ENCODE results near the gene DNAJC2.

DNAJC2 gene, protein sequence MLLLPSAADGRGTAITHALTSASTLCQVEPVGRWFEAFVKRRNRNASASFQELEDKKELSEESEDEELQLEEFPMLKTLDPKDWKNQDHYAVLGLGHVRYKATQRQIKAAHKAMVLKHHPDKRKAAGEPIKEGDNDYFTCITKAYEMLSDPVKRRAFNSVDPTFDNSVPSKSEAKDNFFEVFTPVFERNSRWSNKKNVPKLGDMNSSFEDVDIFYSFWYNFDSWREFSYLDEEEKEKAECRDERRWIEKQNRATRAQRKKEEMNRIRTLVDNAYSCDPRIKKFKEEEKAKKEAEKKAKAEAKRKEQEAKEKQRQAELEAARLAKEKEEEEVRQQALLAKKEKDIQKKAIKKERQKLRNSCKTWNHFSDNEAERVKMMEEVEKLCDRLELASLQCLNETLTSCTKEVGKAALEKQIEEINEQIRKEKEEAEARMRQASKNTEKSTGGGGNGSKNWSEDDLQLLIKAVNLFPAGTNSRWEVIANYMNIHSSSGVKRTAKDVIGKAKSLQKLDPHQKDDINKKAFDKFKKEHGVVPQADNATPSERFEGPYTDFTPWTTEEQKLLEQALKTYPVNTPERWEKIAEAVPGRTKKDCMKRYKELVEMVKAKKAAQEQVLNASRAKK

DNA sequence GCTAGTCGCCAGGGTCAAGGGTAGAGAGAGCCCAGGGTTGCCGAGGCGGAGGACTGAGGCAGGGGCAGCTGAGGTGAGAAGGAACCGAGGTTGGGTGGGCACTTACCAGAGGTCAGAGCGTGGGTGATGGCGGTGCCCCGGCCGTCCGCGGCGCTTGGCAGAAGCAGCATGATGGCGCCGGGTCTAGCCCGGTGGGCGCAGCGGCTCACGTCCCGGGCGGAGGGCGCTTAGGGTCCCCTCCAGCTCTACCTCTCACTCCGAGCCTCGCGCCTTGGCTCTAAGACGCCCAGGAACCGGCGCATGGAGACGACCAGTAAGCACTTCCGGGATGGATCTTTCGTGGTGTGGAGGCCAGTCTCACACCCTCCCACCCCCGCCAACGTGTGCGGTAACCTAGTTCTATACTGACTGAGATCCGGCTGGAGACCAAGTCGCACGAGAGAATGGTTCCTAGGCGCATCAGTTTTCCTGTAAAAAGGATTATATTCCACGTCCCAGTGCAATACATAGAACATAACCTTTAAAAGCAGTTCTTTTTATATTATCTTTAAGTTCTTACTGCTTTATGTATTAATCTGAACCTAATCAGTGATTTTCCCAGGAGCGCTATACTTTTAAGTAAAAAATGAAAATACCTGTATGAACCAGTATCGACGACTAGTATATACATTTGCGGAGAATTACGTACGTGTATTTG is at the start of gene DNAJC2:
TSS of gene DNAJC2 (minus strand) at position 315 of the 697 bp plus-strand sequence. CDS start at position 170, 145 bp downstream.
- DNase-seq: peak; percentile 91

DNA sequence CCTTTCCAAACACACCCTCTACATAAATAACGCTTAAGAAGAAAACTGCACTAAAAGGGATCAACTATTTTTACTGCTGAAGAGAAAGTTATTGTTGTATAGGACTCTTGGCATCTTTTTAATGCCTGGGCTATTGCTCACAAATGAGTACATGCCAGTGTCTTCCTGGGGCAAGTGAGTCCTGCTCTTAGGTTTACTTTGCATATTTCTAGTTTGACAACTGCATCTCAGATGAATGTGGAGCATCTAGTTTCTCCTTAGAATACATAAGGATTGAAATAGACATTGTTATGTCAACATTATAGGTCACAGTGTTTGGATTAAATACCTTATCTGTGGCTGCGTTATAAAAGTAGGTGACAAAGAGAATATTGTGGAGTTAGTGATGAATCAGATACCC is 47.4 kb upstream of the DNAJC2 start:
- no peak for DNase-seq

DNA sequence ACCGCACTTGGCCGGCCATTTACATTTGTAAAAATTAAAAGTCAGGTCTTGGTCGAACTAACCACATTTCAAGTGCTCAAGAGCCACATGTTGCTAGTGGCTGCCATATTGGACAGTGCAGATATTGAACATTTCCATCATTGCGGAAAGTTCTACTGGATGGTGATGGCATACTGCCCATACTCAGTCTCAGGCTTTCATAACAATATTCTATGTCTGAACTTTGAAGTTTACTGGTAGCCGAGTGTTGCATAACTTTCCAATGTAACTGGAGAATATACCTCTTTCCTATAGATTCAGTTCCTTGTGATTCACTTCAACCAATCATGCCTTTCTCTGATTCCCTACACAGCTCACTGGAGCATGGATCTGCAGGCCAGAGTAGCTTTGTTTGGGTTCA is 46.6 kb upstream of the DNAJC2 start:
- DNase-seq: no peak

DNA sequence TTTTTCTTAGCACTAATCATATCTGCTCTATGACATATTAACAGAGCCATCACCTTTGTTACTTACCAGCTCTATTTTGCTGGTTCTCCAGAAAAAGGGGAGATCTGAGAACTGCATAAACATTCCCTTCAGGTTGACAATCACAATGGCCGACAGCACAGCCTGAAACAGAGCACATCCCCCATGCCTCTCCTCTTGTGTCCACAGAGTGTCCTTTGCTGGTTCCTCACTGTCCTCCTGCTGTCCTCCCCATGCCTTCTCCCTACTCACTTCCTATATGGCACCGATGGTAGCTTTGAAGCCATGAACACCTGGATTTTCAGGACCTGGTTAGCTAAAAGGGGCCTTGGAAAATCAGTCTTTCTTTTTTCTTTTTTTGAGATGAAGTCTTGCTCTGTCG is 44.7 kb upstream of the DNAJC2 start:
- no peak for DNase-seq

DNA sequence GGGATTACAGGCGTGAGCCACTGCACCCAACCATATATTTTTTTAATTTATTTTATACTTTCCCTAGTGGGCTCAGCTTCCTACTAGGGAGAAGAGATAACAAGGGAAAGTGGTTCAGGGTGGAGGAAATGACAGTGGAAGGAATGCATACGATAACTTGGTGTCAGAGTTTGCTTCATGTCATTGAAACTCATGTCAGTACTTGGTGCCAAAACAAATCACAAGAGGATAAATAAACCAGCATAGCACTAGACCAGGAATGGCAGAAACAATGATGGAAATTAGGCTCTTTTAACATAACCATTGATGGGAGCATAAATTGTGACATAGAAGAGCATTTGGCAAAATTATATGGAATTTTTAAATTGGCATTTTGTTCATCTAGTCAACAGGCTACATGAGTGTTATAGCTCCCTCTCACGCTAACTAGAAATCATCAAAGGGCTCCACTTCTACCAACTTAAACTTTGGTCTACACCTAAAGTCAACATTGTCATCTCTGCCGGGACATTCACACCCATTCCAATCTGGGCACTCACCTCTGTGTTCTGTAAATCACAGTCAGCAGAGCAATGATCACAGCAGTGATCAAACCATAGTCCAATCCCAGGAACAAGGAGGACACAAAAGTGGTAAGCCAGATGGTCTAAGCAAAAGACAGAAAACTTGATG is 44.0 kb upstream of the DNAJC2 start:
- no peak for DNase-seq

DNA sequence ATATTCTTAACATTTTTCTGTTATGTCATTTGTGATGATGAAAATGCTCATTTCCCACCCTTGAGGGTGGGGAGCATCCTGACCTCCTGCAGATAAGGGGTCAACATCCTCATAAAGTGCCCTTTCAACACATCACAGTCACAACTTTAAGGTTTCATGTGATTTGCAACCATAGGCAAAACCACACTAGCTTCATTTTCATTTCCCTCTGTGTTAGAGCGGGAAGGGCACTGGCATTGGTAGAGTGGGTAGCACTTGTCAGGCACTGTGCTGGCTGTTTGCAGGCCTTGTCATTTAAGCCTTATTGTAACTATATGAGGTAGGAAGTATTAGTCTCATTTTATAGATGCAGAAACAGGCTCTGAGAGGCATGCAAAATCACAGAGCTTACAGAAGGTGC is 42.7 kb upstream of the DNAJC2 start:
- no peak for DNase-seq

DNA sequence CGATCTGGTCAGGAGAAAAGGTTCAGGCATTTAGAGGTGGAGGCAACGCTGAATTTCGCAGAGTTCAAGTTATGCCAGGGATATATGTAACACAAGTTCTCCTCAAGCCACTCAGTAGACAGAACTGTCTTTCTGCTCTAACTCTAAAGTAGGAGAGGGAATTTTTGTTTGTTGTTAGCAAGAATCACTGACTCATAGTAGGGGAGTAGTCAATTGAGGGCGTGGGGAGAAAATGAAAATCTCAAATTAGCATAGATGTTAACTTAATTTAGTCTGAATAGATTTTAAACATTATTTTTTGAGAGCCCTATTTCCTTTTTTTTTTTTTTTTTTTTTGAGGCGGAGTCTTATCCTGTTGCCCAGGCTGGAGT is 37.5 kb upstream of the DNAJC2 start:
- DNase-seq: no peak

DNA sequence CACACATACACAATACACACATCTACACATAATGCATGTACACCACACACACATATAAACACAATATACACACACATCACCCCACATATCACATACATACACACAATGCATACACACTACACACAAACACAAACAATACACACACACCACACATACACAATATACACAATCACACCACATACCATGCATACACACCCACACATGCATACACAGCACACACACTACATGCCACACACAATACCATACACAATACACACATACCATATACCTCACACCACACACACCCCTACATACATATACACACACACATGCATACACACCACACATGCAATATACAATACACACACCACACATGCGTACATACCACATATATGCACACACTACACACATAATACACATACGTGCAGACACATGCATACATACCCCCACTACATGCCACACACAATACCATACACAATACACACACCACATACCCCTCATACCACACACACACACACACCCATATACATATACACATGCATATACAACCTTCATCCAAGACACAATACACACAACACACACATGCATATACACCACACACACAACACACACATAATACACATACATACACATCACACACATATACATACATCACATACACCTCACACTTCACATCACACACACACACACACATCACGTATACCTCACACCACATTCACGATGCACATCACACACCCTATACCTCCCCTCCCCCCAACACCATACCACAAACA is 36.9 kb upstream of the DNAJC2 start:
- no peak for DNase-seq

DNA sequence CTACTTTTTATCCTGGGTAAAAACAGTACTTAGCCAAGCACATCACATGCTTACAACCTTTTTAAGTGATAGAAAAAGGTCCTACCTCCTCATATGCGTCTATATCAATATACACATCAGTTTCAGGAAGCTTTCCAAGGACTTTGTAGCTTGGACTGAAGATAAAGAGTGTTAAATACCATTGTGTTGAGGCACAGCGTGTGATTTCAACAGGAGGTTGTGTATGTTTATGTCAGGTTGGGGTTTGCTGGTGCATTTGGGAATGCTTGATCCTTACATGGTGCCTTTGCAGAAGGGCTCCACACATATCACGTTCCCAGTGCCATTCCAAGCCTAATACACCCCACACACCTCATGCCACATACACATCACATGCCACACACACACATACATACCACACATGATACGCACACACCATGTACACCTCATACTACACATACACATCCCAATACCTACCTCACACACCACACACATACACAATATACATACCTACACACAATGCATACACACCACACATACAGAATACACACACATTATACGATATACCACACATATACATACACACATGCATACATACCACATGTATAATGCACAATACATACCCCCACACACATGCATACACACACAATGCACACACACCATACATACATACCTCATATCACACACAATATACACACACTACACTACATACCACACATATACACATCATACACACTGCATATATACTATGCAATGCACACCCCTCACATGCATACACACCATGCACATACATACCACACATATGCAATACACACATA is 36.0 kb upstream of the DNAJC2 start:
- no peak for DNase-seq

DNA sequence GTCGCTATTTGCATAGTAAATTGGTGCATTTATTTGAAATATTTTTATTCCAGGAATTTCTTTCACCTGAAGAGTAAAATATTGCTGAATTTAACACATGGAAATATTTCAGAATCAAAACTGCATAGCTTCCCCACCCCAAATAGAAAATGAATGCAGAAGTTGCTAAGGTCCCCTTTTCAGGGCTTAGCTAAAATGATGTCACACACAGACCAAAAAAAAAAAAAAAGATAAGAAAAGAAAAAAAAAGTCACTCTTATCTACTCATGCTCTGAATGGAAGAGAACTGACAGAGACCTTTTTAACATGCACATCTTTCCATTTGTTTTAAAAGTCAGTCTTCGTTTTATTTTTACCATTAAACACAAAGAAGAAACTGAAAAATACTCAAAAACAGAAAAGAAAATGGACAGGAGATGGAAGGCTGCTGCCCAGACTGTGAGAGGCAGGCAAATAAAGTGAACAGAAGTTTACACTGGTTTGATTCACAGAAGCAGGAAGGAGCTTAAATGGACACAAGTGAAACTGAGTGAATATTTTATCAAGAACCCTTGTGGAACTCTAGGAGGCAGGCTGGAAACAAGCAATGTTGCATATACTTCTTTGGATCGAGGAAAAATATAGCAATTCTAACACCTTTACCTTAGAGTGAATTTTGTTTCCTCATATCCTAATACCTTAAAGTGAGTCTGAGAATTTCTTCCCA is 34.9 kb upstream of the DNAJC2 start:
- DNase-seq: no peak

DNA sequence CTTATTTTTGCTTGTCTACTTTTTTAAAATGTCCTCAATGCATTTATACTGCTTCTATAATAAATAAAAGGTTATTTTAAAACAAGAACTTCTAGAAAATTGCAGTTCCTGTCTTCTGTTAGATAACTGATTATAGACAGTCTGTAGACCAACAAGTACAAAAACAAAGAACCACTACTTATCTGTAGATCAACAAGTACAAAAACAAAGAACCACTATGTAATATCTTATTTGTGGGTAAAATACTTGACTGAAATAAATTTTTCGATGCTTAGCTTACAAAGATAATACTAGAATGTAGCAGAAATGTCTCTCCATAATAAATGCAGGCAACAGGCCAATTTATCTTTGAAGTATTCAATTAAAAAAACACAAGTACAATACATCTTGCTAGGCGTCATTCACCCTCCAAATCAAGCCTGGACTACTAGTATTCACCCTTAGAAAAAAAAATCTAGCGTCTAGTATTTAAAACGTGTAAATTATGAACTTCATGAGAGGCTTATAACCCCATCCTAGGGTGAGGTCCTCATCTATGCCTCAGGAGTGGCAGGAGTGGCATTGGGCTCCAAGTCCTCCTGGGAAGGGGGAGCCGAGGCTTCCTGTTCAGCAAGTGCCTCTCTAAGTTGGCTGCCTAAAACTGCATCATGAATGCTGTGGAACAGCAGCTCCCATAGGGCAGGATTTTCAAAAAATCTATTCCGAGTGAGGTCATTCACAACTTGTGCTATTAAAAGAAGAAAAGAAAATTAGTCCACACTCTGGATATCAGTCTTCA is 29.5 kb upstream of the DNAJC2 start:
- DNase-seq: no peak

DNA sequence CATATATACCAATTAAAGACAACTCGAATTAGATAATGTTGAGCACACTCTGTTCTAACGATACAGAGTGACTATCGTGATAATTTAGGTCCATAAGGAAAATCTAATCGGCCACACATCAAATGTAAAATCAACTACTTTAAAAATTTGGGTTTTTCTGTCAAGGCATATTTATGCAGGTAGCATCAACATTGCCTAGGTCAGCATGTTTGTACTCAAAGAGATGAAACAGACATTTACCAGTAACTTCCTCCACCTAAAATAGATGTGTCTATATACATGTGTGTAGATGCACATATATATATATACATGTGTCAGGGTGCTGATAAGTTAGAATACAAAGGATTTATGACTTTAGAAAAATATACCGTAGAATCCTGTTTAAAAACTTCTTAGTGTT is 24.9 kb upstream of the DNAJC2 start:
- DNase-seq: no peak

DNA sequence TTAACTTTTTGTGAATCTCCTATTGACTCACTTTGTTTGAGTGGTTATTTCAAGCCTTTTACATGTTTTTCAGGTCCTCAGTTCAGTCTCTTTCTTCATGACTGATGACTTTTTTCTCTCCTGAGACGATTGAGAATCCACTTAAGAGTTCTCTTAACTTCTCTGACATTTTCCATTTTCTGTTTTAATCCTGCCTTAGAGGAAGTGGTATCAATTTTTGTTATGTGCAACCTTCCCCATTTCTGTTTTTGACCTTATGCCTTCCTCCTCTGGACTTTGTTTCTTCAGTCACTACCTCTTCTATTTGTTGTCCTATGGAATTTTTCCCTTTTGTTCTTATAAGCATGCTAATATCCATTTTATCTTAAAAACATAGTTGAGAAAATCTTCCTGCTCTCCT is 5.2 kb upstream of the DNAJC2 start:
- no peak for DNase-seq

DNA sequence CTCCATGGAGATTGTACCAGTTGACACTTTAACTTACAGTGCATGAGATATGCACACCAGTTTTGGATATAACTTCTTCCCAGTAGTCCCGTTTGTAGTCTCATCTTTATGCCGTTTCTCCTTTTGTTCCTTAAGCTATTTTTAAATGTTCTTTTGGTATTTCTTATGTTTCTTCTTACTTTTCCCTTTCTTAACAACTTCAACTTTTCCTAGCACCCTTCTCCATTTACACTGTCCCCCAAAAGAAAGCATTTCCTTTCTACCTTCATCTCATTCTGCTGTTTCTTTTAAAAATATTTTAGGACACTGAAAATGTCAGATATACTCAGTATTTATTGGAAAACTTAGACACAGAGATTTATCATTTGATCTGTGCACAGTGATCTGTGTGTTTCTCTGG is 4.4 kb upstream of the DNAJC2 start:
- DNase-seq: no peak

DNA sequence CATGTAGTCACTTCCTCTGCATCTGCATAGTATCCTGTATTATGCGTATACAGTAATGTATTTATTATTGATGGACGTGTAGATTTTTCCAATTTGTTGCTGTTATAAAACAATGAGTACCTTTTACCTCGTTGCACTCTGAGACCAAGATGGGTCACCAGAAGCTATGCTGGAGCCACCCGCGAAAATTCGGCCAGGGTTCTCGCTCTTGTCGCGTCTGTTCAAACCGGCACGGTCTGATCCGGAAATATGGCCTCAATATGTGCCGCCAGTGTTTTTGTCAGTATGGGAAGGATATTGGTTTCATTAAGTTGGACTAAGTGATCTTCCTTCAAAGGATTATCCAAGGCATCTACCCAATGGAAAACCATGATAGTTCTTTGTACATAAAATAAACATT is 3.9 kb upstream of the DNAJC2 start:
- DNase-seq: no peak

DNA sequence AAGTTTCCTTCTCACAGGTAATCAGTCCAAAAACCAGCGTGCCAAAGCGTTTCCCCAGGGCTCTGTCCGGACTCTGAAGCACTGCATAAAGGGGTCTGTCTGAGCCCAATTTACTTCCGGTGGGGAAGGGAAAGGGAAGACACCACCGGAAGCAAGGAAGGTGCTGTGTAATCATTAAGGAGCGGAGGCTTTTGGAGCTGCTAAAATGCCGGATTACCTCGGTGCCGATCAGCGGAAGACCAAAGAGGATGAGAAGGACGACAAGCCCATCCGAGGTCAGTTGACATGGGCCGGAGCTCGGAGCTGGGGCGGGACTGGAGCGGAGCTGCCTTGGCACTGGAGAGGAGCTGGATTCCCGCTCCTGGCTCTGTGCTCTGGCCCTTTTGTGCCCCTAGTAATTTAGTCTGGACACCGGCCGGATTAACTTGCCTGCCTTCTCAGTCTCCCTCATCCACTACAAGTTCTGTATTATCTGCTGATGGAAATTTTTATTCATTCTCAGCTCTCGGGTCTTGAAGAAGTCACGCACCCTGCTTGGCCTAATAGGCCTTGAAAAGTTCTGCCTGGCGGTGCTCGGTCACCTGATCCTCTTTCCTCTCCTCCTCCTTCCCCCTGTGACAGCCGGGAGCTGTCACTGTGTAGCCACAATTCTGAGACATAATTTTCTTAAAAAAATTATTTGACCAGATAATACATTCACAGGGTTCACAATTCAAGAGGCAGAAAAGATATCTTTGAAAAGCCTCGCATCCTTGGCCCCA is 3.1 kb upstream of the DNAJC2 start, which contains the start of gene PSMC2:
TSS of gene PSMC2 (plus strand) at position 137 of the 761 bp plus-strand sequence. CDS start at position 206, 69 bp downstream.
- peak; percentile 93 for DNase-seq

DNA sequence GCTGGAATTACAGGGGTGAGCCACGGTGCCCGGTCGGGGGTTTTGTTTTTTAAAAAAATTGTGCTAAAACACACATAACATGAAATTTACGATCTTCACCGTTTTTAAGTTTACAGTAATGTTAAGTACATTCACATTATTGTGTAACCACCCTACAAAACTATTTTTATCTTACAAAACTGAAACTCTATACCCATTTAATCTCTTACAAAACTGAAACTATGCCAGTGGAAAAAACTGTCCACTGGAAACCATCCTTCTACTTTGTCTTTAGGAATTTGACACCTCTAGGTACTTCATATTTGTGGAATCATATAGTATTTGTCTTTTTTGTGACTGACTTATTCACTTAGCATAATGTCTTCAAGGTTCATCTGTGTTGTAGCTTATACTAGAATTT is 1.8 kb upstream of the DNAJC2 start:
- no peak for DNase-seq

DNA sequence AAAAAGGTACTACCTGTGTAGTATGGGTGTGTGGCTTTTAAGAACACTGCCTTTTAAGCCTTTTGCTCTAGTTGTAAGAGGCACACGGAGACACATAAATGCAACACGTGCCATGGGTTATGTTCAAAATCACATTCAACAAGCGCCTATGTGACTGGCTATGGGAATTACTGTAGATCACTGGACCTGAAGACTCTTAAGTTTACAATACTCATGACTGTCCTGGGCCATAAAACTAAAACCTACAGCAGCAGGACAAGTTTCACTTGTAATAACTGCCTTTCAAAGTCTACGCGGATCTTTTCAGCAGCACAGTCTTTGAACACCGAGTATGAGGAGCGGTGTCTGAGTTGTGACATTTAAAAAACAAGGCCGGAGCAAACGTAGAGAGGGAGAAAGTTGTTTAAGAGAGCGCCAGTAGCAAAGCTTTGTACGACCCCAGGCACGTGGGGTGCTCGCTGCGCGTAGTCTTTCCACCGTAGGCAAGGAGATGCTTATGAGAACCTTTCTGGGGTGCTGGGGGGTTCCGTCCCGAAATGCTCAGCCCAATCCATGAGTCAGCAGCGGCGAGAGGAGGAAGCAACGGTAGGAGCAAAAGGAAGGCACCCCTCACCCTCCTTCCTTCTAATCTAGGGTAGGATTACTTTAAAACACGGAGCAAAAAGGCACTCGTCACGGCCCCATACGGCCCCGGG is 662 bp downstream of the DNAJC2 start:
- DNase-seq: no peak

DNA sequence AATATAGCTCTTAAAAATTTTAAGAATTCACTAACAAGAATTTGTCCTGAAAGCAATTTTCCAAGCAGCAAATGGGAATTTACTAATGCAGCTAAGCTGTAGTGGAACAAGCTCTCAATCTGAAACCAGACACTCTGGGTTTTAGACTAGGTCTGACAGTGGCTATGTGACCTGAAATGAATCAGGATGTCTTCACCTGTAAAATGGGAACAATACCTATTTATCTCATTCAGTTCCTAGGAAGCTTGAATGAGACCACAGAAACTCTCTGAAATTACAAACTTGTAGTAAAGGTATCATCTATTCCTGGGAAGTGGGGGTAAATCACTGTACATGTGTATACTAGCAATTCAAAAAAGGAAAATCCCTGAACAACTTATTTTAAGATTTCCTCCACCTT is 1.2 kb downstream of the DNAJC2 start:
- DNase-seq: no peak
